GM10248 (cell line): ENCODE measurements around the gene C2CD3.
A peak's percentile ranks its signal among the peaks of the same experiment; 100 is the strongest.
"Not testable (repeated sequence)": the region's sequence is repeated elsewhere in the genome, so short reads cannot be mapped to it uniquely, and the experiment has no call there.

ENCODE experiments used
- CTCF ChIA-PET: fragments of 300-600 bp; sonication (Branson Sonifier 250); formaldehyde crosslinking; extraction: SDS; loops from one replicate; lab custom pipeline; 2021; ENCODE audit warnings: antibody characterized with exemption; lab: Yijun Ruan, JAX
- POLR2A ChIA-PET: fragments of 350-650 bp; sonication (Branson Sonifier 250); formaldehyde crosslinking; extraction: SDS; loops from one replicate; lab custom pipeline; 2020; ENCODE audit warnings: antibody characterized with exemption; lab: Yijun Ruan, JAX
- DNase-seq: peaks from one replicate; pipeline ENCODE4 v3.0.0; 2012; ENCODE audit errors: extremely low spot score
- CTCF ChIP-seq: IDR thresholded peaks from 2 replicates; pipeline ENCODE4 v1.5.1; 2012; ENCODE audit warnings: mild to moderate bottlenecking, low read depth; ENCODE audit errors: extremely low read depth, missing control alignments, control extremely low read depth

C2CD3 gene

GRCh38 chr11:73991471-73992006 is 179.3 kb downstream of the C2CD3 start:
- TF ChIP-seq CTCF = no peak
- ChIA-PET POLR2A (interaction anchor here (1.0 kb wide), 2 partner anchors 9 to 12 kb away, joined by 5 to 6 read pairs; partner anchors contain the start of gene UCP2), CTCF (interaction anchor here (0.8 to 2.2 kb wide), 4 partner anchors 13 to 37 kb away, joined by 3 to 6 read pairs (median 4); no protein-coding TSS in a partner anchor)
- DNase-seq = no peak

GRCh38 chr11:73990730-73991129 is 180.1 kb downstream of the C2CD3 start:
- CTCF ChIA-PET = interaction anchor here (1.4 to 2.2 kb wide), 4 partner anchors 10 to 180 kb away, joined by 3 to 8 read pairs (median 4); partner anchors contain the start of genes C2CD3 and PPME1
- no peak for TF ChIP-seq CTCF
- POLR2A ChIA-PET = no interaction called here
- DNase-seq = no peak

GRCh38 chr11:73989156-73989555 is 181.6 kb downstream of the C2CD3 start:
- POLR2A ChIA-PET = no interaction called here
- CTCF ChIA-PET = interaction anchor here (1.6 to 2.2 kb wide), 2 partner anchors 9 to 11 kb away, joined by 6 read pairs; no protein-coding TSS in a partner anchor
- DNase-seq = no peak
- peak; percentile 7 for TF ChIP-seq CTCF

GRCh38 chr11:73988227-73988626 is 182.6 kb downstream of the C2CD3 start:
- ChIA-PET CTCF (interaction anchor here (1.6 to 2.7 kb wide), 2 partner anchors 8 to 24 kb away, joined by 6 read pairs; no protein-coding TSS in a partner anchor), POLR2A (no interaction called here)
- DNase-seq = no peak
- TF ChIP-seq CTCF = no peak

- POLR2A ChIA-PET, DNase-seq, CTCF ChIA-PET: not testable (repeated sequence)
Measured at GRCh38 chr11:73985661-73986060, 185.1 kb downstream of the C2CD3 start.

- ChIA-PET POLR2A (no interaction called here), CTCF (interaction anchor here (0.9 kb wide), 1 partner anchor 14 kb away, joined by 4 read pairs; no protein-coding TSS in a partner anchor)
- TF ChIP-seq CTCF = no peak
- DNase-seq = no peak
Measured at GRCh38 chr11:73983741-73984538, 186.9 kb downstream of the C2CD3 start.
